ENCODE measurements around the gene RPL35.

Gene RPL35

DNA sequence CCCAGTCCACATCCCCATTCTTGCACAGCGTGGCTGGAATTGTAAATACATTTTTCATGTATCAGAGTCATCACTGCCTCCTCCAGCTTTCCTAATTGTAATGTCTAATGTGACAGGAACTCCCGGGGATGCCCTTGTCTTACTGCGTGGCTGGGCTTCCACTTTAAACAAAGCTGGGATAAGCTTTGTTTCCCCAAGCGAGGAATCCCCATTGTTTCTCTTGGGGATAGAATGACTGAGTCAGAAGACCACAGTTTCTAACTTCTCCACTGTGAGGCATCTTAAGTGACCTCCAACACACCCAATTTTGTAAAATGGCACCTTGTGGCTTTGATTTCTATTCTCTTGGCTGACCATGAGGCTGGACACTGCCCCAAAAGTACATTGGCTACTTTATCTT is 22.6 kb upstream of the RPL35 start:
- H3K4me3 Mint-ChIP-seq = no peak overlapping the region
- peaks cover 98% of the 10 kb centered on the region for H3K36me3 Mint-ChIP-seq (ENCODE audit: low read depth)
- H3K9me3 Mint-ChIP-seq = no peaks in the 10 kb centered on the region

DNA sequence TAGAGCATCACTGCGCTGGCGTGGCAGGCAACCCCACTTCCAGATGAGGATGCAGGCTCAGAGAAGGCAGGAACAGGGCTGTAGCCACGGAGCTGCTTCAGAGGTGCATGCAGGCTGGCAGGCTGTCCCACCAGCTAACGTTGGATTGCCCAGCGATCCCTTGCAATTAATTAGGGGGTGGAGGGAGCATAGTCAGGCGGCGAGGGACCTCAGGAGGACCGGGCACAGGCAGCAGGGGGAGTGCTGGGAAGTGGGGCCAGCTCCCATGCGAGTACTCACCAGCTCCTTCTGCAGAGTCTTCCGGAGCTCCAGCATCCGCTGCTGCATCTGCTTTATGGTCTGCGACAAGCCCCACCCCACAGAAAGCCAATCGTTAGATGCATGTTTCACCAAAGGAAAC is 20.5 kb upstream of the RPL35 start:
- Mint-ChIP-seq H3K4me3 (no peak overlapping the region), H3K27me3 (no peaks in the 10 kb centered on the region), H3K36me3 (ENCODE audit: low read depth) (peaks cover 100% of the 10 kb centered on the region), H3K4me1 (ENCODE audit: low read depth) (no peaks in the 10 kb centered on the region), H3K27ac (no peak overlapping the region), H3K9me3 (no peaks in the 10 kb centered on the region)
- intact Hi-C loops (cut with micrococcal nuclease) = no loop called here

More for the DNA sequence above, 22.6 kb upstream of the RPL35 start:
- Mint-ChIP-seq H3K27me3 (no peaks in the 10 kb centered on the region), H3K27ac (no peak overlapping the region), H3K4me1 (ENCODE audit: low read depth) (no peaks in the 10 kb centered on the region)
- intact Hi-C loops (cut with micrococcal nuclease) = no loop called here

DNA sequence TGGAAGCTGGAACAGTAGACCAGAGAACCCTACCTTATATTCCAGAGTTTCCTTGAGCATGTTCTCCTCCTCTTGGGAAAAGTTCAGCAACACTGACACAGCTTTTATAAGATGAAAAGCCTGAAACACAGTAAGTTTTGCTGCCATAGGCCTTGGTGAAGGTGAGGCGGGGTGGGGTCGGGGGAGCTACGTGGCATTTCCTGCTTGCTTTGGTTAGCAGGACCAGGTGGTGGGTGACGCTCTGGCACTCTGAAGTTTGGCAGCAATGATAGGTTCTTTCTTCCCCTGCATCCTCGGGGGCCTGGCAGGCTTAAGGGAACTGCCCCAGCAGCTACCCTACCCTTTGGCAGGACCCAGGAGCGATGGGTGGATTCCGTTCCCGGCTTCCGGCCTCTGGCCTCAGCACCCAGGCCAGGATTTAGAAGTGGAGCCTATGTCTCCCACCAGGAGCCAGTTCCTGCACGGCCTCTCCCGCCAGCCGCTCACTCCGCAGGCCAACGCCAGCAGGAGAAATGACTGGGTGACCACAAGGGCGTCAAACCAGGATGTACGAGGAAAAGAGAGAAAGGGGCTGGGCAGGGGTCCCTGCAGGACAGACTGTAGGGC is 19.5 kb upstream of the RPL35 start:
- Mint-ChIP-seq H3K36me3 (ENCODE audit: low read depth) (peaks cover 100% of the 10 kb centered on the region), H3K27ac (no peak overlapping the region), H3K4me1 (ENCODE audit: low read depth) (no peaks in the 10 kb centered on the region), H3K9me3 (no peaks in the 10 kb centered on the region), H3K27me3 (no peaks in the 10 kb centered on the region), H3K4me3 (no peak overlapping the region)
- intact Hi-C loops (cut with micrococcal nuclease) = no loop called here

DNA sequence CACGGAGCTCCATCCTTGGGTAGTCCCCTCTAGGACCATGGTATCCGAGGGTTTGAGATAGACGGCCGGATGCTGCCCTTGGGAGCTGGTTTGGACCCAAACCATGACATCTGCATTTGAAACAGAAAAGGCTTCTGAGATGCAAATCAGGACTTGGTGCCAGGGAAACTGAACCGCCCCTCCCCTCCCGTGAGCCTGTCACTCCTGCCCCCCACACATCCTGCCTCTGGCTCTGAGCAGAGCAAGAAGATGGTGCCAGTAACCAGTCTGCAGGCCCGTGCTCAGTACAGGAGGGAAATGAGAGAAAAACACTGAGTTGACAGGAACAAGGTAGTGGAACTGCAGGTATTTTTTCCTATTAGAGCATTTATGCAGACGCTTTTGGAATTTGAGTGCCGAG is 18.7 kb upstream of the RPL35 start:
- Mint-ChIP-seq H3K4me1 (ENCODE audit: low read depth) (no peaks in the 10 kb centered on the region), H3K4me3 (no peak overlapping the region), H3K27ac (no peak overlapping the region), H3K36me3 (ENCODE audit: low read depth) (peaks cover 100% of the 10 kb centered on the region), H3K9me3 (no peaks in the 10 kb centered on the region), H3K27me3 (no peaks in the 10 kb centered on the region)
- intact Hi-C loops (cut with micrococcal nuclease) = no loop called here

DNA sequence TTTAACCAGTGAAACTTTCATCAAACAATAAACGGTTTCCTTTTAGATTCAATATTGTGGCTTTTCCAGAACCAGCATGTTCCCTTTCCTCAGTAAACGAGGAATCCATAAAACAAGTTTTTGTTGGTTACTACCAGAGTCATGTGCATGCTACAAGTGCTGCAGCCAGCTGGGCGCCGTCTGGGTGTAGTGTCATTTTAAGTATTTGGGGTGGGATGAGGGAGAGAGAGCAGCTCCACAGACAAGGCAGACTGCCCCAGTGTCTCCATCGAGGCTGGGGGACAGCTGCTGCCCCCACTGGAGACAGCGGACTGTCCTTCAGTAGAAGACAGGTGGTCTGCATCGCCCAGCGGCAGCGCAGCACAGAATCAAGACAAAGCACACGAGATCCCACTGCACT is 17.5 kb upstream of the RPL35 start:
- Mint-ChIP-seq H3K27ac (peak overlapping the region; percentile 30), H3K4me1 (ENCODE audit: low read depth) (peaks cover under 1% of the 10 kb centered on the region), H3K4me3 (no peak overlapping the region), H3K27me3 (no peaks in the 10 kb centered on the region), H3K36me3 (ENCODE audit: low read depth) (peaks cover 100% of the 10 kb centered on the region), H3K9me3 (no peaks in the 10 kb centered on the region)
- intact Hi-C loops (cut with micrococcal nuclease) = no loop called here

DNA sequence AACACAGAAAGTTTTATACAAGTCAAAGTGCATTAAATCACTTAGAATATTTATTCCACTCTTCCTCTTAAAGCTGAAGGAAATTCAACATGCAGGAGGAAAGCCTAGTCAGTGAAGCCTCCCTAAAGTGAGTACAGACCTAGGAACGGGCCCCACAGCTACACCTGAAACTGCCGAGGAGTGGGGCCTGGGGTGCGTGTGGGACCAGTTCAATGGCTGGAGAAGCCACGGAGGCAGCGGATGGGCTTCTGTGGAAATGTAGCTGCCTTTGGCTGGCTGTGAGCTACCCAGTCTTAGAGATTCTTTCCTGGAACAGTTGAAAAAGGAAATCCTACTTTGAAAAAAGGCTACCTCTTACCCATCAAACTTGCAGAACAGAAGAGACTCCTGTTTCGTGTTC is 16.8 kb upstream of the RPL35 start:
- intact Hi-C loops (cut with micrococcal nuclease) = no loop called here
- Mint-ChIP-seq H3K27ac (no peak overlapping the region), H3K4me1 (ENCODE audit: low read depth) (peaks cover 7% of the 10 kb centered on the region), H3K36me3 (ENCODE audit: low read depth) (peaks cover 100% of the 10 kb centered on the region), H3K27me3 (no peaks in the 10 kb centered on the region), H3K9me3 (no peaks in the 10 kb centered on the region), H3K4me3 (no peak overlapping the region)

DNA sequence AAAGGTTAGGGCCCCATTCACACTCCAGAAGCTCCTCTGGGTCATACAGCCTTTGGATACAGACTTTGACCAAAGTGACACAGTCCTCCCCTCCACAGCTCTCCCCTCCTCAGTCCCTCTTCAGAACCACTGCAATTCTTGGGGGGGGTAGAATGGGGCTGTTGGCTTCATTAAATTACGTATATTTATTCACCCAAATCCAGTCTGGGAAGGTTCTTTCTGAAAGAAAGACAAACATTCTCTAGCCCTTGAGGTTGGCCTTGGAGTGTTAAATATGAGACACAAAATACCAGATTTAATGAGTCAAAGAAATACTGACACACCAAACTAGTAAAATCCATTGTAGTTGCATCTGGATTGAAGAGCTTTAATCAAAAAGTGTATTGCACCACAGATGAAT is 16.3 kb upstream of the RPL35 start:
- no peak overlapping the region for H3K27ac Mint-ChIP-seq
- H3K4me1 Mint-ChIP-seq (ENCODE audit: low read depth) = peaks cover 12% of the 10 kb centered on the region
- no peaks in the 10 kb centered on the region for H3K9me3 Mint-ChIP-seq
- intact Hi-C loops (cut with micrococcal nuclease) = no loop called here
- no peak overlapping the region for H3K4me3 Mint-ChIP-seq
- H3K36me3 Mint-ChIP-seq (ENCODE audit: low read depth) = peaks cover 100% of the 10 kb centered on the region
- H3K27me3 Mint-ChIP-seq = no peaks in the 10 kb centered on the region

DNA sequence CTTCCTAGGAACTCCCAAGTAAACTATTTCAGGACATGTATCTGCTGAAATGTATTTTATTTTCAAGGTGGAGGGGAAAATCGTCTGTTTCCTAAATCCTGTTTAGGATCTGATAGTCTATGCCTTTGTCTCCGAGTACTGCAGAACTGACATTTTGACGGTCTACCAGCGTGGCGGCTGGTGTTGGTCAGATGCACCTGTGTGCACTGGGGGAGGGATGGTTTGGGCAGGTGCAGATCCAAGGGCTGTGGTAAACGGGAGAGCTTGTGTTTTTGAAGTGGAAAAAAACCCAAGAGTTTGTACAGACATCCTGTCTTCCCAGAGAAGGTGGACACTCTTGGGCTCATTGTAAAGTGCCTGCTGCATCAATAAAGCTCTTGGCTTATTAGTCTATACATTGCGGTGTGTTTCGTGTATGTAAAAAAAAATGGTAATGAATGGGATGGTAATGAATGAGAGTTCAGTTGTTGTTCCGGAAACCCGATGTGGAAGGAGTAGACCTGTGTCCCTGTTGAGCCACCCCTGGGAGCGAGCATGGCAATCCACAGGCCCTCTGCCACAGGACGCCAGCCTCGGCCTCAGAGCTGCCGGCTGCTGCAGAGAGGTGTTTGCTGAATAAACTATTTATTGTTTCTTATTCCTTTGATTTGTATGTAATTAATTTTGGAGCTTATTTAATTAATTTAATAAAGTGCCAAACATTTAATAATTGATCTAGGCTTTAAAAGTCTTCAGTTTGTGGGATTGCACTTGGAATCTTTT is 15.4 kb upstream of the RPL35 start:
- Mint-ChIP-seq H3K4me3 (no peak overlapping the region), H3K27me3 (no peaks in the 10 kb centered on the region), H3K9me3 (no peaks in the 10 kb centered on the region), H3K36me3 (ENCODE audit: low read depth) (peaks cover 100% of the 10 kb centered on the region), H3K27ac (no peak overlapping the region), H3K4me1 (ENCODE audit: low read depth) (peaks cover 21% of the 10 kb centered on the region)
- intact Hi-C loops (cut with micrococcal nuclease) = no loop called here

DNA sequence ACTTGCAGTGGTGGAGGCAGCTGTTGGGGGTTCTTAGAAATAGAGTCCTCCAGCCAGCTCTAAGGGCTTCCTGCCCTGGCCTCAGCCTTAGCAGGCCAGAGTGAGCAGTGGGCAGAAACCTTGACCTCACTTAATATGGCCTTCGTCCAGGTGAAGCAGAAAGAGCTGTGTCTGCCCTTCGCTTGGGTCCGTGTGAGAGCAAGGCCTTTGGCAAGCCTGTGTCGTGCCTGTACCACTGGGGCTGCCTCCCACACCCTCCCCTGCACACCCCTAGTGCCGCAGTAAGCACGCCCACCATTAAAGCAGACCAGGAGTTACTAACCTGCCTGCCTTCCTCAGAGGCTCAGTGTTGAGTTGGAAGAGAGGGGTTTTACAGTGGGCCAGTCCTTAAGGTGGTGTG is 13.7 kb upstream of the RPL35 start:
- no peaks in the 10 kb centered on the region for H3K27me3 Mint-ChIP-seq
- H3K4me3 Mint-ChIP-seq = no peak overlapping the region
- H3K9me3 Mint-ChIP-seq = no peaks in the 10 kb centered on the region
- H3K4me1 Mint-ChIP-seq (ENCODE audit: low read depth) = peaks cover 38% of the 10 kb centered on the region
- intact Hi-C loops (cut with micrococcal nuclease) = no loop called here
- H3K36me3 Mint-ChIP-seq (ENCODE audit: low read depth) = peaks cover 96% of the 10 kb centered on the region
- no peak overlapping the region for H3K27ac Mint-ChIP-seq

DNA sequence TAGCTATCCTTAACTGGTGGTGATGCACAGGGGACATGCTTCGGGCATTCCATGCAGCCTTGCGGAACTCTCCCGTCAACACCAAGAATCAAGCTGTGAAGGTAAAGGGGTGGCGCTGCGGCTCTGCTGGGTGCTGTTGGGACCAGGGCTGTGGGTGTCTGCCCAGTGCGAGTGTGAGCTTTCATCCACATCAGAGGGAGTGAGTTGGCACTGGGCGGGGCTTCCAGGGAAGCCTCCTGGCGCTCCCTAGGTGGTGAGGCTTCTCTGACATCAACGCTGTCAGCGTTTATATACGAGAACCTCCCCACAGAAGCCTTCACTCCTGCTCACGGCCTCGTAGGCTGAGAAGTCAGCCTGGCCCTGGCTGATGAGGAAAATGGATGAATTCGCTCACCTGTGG is 11.9 kb upstream of the RPL35 start:
- H3K4me3 Mint-ChIP-seq = no peak overlapping the region
- no peaks in the 10 kb centered on the region for H3K9me3 Mint-ChIP-seq
- peaks cover 45% of the 10 kb centered on the region for H3K4me1 Mint-ChIP-seq (ENCODE audit: low read depth)
- no peaks in the 10 kb centered on the region for H3K27me3 Mint-ChIP-seq
- intact Hi-C loops (cut with micrococcal nuclease) = no loop called here
- H3K27ac Mint-ChIP-seq = no peak overlapping the region
- peaks cover 89% of the 10 kb centered on the region for H3K36me3 Mint-ChIP-seq (ENCODE audit: low read depth)

DNA sequence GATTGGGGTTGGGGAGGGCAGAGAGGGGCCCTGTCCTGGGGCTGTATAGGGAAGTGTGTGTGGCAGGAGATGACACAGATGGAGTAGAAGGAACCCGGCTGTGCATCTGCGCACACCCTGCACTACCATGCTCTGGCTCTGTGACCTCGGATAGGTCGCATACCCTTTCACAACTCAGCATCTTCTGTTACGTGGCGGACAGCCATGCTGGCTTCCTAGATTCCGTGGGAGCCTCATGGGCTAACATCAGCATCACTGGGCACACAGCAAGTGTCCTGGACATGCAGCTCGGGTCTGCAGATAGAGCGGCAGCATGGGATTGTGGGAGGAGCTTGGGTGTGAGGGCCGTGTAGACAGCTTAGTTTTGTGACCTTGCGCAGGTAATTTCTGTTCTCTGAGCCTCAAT is 9.4 kb upstream of the RPL35 start:
- intact Hi-C loops (cut with micrococcal nuclease) = no loop called here
- Mint-ChIP-seq H3K4me1 (ENCODE audit: low read depth) (peaks cover 57% of the 10 kb centered on the region), H3K9me3 (no peaks in the 10 kb centered on the region), H3K4me3 (peak overlapping the region; percentile 92), H3K27ac (peak overlapping the region; percentile 97), H3K27me3 (no peaks in the 10 kb centered on the region), H3K36me3 (ENCODE audit: low read depth) (peaks cover 69% of the 10 kb centered on the region)

DNA sequence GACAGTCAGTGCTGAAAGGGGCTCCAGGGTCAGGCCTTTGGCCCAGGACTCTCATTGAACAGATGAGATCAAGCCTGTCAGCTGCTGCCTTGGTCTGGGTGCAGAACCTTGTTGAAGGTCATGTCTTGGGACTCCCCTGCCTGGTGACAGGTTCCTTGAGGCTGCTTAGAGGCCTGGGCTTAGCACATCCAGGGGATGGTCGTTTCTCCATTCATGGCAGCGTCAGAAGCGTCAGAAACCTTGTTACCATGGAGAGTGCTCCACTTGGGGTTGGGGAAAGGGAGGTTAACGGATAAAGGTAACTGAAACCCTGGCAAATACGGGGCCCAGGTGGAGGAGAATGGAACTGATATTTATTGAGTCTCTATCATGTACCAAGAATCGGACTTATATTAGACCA is 9.0 kb upstream of the RPL35 start:
- H3K4me3 Mint-ChIP-seq = peak overlapping the region; percentile 92
- H3K27ac Mint-ChIP-seq = peak overlapping the region; percentile 97
- peaks cover 57% of the 10 kb centered on the region for H3K4me1 Mint-ChIP-seq (ENCODE audit: low read depth)
- H3K27me3 Mint-ChIP-seq = no peaks in the 10 kb centered on the region
- intact Hi-C loops (cut with micrococcal nuclease) = no loop called here
- H3K9me3 Mint-ChIP-seq = no peaks in the 10 kb centered on the region
- peaks cover 65% of the 10 kb centered on the region for H3K36me3 Mint-ChIP-seq (ENCODE audit: low read depth)

DNA sequence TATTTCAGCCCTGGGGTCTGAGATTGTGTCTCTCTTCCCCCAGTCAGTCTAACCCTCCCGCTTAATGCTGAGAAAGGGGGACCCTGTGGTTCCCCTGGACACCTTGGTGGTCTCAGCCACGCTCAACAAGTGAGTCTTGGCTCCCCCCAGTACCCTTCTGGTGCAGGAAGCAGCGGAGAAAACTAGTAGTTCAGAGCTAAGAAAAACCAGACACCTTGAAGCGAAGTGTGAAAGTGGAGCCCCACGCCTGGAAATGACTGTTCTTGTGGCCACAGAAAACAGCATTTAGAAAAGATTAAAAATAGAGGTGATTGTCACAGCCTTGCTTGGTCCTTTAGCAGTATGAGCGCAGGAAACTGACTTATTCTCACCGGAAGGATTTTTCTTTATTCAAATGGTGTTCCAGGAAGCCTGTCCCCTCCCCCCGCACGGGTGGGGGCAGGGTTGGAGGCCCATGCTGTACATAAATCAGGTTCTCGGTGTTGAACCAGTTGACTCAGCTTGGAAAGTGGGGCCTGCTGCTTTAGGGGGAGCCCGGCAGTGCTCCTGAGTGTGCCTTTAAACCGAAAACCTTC is 8.3 kb upstream of the RPL35 start:
- H3K36me3 Mint-ChIP-seq (ENCODE audit: low read depth) = peaks cover 58% of the 10 kb centered on the region
- peak overlapping the region; percentile 92 for H3K4me3 Mint-ChIP-seq
- H3K4me1 Mint-ChIP-seq (ENCODE audit: low read depth) = peaks cover 57% of the 10 kb centered on the region
- H3K27me3 Mint-ChIP-seq = no peaks in the 10 kb centered on the region
- H3K9me3 Mint-ChIP-seq = no peaks in the 10 kb centered on the region
- H3K27ac Mint-ChIP-seq = peak overlapping the region; percentile 97
- intact Hi-C loops (cut with micrococcal nuclease) = no loop called here

DNA sequence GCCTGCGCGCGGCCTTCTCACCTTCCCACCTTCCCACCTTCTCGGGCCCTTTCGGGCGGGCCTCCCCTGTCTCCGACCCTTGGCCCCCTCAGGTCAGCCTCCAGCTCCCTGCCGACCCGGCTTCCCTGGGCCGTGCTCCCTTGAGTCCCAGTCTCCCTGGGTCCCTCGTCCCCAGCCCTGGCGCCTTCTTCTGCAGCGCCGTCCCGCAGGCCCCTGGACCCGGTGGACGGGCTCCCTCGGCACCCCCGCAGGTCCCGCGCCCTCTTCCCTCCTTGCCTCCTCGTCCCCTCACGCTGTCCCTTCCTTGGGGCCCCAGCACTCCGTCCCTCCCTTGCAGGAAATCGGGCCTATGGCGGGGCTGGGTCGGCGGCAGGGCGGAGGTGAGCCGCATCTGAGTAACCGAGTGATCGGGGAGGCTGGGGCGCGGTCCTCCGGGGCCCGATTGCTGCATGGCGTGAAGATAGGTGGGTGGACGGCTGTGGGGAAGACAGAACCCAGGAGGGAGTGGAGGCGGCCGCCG is 7.8 kb upstream of the RPL35 start:
- peaks cover 53% of the 10 kb centered on the region for H3K36me3 Mint-ChIP-seq (ENCODE audit: low read depth)
- peak overlapping the region; percentile 92 for H3K4me3 Mint-ChIP-seq
- peak overlapping the region; percentile 97 for H3K27ac Mint-ChIP-seq
- H3K9me3 Mint-ChIP-seq = no peaks in the 10 kb centered on the region
- peaks cover 57% of the 10 kb centered on the region for H3K4me1 Mint-ChIP-seq (ENCODE audit: low read depth)
- no peaks in the 10 kb centered on the region for H3K27me3 Mint-ChIP-seq
- intact Hi-C loops (cut with micrococcal nuclease) = no loop called here

All from dendritic cell treated with granulocyte-macrophage colony-stimulating factor and Interleukin-4, amounts not matched to agents 40 ng/mL and 50 ng/mL, for 4 days (primary cell).